CD4-positive, alpha-beta T cell treated with Interleukin-17A for 4 hours (primary cell): ENCODE data around the gene SLC25A21.

Source experiments
- DNase-seq: peaks from one replicate; pipeline ENCODE4 v3.0.0-alpha.2; 2020; ENCODE audit warnings: mixed read lengths

The SLC25A21 gene

DNA sequence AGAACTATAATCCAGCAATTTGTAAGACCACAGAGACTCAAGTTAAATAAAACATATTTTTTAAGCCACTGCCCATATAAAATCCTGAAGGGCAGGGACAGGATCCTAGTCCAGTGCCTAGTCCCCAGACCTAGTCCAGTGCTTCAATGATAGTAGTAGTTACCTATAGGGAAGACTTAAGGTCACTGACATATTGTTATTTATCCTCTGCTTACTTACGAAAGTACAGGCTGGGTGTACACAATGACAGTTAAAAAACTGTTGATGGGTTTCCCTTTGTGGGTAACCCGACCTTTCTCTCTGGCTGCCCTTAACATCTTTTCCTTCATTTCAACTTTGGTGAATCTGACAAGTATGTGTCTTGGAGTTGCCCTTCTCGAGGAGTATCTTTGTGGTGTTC is 192.5 kb downstream of the SLC25A21 start:
- no peak for DNase-seq

DNA sequence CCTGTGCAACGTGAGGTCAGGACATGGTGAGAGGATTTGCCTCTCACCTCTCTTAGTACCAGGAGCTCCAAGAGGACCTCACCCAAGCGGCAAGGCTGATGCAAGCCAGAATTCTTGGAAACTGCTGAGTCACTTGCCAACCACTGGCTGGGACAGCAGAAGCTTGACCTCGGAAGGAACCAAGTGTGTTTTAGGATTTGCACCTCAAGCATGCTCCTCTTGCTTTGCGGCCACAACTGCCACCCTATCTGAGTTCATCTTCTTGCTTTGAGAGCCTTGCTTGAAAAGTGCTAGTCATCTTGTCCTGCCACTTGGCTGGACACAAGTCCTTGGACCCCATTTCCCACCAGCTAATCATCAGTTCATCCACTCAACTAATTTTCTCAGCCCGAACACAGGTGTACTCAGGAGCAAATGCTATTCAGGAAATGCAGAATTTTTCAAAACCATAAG is 195.8 kb downstream of the SLC25A21 start:
- DNase-seq = no peak

DNA sequence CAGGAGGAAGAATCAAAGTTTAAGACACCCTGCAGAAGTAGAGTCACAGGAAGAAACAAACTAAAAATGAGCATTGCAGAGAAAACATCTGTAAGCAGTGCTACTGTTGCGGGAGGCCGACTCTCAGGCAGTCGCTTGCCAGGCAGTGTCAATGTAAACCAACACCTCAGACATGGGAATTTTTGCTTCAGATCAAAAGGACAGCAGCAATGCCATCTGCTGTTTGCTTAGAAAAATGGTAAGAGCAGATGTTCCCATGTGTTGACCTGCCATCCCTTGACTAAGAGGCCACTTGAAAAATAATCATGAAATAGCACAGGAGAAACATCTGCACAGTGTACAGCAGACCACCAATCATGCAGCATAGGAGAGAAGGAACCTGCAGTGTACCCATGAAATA is 196.6 kb downstream of the SLC25A21 start:
- DNase-seq = no peak

DNA sequence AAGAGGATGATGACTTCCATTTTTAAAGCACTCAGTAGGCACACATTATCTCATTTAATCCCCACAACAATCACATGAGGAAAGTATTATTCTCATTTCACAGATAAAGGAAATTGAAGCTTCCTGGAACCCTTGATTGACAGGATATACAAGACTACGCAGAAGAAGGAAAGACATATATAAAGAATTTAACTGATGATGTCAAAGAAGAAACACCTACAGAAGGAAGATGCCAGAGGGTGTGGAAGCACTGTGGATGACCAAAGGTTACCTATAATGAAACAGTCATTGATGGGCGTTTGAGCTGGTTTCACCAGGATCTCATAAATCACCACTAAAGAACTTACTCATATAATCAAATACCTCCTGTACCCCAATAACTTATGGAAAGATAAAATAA is 197.4 kb downstream of the SLC25A21 start:
- no peak for DNase-seq

DNA sequence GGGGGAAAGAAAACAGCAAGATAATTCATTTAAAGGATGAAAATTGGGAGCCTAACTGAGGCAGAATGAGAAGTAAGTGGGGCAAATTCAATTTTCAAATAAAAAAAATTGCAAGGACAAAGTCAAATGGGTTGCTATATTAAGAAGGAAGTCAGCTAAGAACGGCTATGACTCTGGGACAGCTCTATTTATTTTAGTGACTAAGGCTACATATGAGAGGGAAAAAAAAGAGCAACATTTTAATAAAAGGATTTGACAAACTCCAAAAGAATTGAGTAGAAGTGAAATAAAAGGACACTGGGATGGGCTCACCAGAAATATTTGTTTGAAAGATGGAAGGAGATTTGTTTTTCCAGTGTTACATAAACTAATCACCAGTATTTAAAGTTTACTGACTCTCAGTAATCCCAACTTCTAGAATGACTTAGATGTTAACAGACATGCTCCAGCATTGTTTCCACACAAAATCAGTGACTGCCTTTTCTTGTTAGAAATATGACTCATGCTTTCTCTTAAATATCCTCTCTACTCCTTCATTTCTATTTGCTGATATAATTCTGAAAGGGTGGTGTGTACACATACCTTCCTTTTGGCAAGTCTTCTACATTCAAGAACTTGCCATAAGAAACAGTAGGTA is 198.5 kb downstream of the SLC25A21 start:
- no peak for DNase-seq

DNA sequence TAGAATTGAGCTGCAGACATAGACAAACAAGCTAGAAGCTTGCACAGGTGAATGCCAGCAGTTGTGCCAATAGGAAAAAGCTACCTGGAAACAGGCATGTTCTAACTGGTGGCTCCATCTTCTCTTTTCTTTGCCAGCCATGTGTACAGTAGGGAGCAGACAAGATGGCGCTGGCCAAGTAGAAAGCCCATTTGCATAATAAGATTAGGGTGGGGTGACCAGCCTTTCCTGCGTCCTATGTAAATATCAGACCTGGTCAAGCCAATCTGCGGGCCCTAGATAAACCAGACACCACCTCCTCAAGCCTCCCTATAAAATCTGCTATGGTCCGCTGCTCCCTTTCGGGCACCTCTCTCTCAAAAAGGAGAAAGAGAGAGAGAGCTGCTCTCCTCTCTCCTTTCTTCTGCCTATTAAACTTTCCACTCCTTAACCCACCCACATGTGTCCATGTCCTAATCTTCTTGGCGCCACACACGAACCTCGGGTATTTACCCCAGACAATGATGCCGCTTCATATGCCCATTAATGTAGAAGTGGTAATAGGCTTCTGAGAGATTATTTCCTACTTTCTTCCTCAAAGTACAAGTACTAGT is 201.0 kb downstream of the SLC25A21 start:
- no peak for DNase-seq

DNA sequence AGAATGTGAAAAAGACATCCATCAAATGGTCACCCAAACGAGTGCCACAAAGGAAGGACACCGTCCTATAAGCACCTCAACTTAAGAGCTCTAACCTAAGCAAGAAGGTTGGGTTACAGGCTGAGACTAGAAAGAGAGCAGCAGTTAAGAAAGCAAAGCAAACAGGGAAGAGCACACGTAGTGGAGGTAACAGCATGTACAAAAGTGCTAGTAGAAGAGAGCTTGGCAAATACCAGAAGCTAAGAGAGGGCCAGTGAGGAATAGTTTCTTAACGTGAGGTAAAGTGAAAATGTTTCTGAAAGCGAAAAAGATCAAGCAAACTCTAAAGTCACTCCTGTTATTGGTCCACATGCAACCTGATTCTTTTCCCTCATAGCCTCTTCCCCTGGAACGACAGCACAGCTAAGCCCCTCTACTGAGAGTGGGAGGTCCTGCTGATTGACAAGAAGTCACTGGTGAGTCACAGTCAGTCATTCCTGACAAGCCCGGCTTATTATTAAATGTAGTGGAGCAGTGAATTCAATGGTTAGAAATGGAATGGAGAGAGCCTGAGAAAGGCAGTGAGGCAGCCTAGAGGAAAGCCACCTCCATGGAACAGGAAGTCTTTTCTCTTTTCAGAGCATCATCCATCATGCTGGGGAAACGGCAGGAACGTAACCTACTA is 204.4 kb downstream of the SLC25A21 start:
- no peak for DNase-seq

DNA sequence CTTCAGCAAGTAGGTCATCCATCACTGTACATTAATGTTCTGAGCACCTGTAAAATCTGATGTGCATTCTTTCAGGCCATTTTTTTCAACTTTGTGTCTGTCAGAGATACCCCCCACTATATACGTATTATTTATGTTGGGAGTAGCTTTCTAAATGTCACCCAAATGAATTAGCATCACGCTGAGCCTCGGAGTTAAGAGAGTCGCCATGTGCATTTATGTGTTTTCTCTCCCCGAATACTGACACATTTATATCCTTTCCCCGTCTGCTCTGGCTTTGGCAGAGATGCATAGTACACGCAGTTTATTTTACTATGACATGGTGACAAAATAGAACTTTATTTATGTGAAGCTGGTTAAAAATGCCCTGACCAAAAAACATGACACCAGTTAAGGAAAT is 216.4 kb downstream of the SLC25A21 start:
- DNase-seq = no peak

DNA sequence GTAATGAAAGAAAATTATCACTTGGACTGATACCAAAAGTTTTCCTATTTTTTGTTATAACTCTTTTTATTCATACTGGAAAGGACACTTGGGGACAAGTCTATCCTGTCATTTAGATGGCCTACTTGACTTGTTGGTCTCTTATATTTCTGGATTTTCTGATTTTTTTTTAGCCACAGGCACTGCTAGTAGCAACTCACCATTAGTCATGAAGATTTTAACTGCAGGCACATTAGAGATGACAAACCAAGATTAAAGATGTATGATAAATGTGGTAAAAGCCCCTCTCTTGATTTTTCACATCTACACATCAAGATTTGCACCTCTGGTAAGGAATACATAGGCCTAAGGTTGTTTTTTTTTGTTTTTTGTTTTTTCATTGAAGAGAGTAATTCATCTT is 217.0 kb downstream of the SLC25A21 start:
- no peak for DNase-seq

DNA sequence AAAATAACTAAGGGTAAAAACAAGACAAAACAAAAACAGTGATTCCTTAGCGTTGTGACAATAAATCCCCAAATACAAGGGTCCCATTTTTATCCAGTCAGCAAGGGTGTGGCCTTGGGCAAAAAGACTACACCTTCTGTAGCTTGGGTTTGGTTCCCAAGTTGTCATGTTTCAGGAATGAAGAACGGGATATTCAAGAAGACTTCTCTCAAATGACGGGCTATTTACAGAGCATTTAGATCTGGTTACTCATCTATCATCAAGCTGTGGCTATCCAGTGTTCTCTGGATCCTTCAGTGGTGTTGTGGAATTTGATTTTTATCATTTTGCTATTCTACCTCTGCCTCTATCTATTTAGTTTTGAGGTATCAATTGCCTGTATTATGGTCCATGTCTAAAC is 219.7 kb downstream of the SLC25A21 start:
- DNase-seq = no peak

DNA sequence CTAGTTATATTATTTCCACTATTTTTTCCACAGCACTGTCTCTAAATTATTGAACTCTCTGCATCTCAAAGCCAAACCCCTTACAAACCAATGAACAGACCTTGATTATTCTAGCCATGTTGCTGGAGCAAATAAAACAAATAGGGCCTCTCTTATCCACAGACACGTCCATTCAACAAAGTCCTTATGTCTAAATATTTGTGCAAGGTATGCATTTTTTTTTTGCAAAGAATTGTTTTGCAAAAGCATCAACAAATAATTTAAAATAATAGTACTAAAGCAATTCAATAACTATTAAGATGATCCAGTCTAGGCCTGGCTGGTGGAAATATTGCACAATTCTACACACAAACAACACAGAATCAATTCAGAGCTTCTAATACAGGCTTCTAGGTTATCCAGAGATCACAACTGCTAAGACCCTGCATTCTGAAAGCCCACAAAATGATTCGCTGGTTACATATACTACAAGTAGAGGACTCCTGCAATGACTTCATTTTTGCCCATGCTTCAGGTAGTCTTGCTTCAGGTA is 221.0 kb downstream of the SLC25A21 start:
- no peak for DNase-seq

DNA sequence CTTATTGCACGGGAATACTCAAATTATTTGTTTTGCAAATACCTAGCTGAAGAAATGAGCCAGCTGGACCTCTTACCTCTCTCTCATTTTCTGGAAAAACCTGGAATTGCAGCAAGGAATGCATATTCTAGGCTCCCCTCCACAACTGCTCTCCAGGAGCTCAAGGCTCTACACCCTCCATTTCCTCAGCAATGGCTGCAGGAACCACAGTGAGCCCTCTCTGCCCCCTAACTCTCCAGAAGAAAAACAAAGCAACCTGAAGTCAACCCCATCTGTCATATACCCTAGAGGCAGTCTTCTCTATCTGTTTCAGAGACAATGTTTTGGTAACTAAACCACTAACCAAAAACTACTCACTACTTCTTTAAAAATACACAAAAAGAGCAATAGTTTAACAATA is 221.6 kb downstream of the SLC25A21 start:
- no peak for DNase-seq

DNA sequence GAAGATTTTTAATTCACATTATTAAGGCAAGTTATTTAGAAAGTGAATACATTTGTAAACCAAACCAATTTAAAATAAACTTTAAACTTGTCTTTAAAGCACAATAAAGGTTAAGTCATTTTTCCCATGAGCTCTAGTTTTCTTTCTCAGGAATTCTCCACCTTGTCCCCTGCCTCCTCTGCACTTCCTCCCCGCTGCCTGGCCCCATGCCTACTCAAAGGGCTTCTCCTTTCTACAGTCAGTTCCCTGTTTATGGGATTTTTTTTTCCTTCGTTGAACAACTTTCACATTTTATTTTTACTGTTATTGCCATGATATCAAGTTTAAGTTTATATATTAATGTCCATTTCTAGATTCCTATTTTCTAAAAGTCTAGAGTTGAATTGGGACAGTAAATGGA is 223.0 kb downstream of the SLC25A21 start:
- DNase-seq = no peak

DNA sequence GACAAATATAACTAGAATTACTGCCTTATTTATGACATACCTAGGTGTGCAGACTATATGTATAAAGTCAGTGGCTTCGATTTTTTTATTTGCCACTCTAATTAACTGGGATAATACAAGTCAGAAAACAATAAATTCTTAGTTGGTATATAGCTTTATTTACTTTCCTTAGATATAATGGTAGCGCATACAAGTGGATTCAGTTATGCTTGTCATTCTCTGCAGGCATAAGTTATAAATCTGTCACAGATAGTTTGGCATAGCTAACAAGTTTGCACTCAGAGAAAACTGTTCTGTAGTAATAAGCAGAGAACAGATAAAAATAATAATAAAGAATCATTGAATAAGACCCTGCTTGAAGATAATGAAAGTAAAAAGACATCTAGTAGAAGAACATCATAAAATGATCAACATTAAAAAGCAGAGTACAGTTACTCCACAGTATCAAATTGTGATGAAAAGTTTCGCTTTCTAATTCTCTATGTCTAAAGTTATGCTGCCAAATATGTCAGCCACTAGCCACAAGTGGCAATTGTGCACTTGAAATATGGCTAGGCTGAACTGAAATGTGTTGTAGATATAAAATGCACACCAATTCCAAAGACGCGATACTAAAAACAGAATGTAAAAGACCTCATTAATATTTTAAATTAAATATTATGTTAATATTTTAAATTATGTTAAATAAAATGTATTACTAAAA is 224.1 kb downstream of the SLC25A21 start:
- no peak for DNase-seq

DNA sequence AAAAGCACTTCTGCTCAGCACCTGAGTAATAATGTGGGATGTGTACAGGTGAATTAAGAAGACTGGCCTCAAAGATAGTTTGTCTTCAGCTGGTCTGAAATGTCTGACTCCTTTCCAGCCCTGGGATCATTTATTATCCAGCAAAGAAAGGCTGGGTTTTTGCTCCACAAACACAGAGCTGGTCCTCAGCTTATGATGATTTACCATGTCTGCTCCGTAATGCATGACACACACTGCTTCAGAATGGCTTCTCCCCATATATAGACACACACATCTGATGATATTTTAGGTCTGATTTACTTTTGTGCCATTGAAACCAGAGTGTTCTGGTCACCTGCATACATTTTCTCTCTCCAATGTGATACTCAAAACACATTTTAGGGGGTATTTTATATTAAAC is 225.0 kb downstream of the SLC25A21 start:
- DNase-seq = no peak

DNA sequence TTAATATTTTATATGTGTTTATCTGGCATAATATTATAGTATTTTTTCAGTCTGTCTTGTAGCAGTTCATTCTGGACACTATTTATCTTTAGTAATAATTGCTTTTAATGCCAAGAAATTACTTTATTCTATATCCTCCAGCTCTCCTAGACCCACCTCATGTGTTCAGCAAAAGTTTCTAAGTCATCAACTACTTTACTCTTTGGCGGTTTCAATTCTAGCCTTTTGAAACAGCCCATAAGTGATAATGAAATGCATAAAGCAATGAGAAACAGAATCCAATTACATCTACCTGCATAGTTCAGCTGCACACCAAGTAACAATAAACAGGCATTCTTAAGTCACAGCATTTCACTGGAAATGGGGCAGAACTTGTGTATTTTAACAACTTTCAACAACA is 225.5 kb downstream of the SLC25A21 start:
- no peak for DNase-seq

DNA sequence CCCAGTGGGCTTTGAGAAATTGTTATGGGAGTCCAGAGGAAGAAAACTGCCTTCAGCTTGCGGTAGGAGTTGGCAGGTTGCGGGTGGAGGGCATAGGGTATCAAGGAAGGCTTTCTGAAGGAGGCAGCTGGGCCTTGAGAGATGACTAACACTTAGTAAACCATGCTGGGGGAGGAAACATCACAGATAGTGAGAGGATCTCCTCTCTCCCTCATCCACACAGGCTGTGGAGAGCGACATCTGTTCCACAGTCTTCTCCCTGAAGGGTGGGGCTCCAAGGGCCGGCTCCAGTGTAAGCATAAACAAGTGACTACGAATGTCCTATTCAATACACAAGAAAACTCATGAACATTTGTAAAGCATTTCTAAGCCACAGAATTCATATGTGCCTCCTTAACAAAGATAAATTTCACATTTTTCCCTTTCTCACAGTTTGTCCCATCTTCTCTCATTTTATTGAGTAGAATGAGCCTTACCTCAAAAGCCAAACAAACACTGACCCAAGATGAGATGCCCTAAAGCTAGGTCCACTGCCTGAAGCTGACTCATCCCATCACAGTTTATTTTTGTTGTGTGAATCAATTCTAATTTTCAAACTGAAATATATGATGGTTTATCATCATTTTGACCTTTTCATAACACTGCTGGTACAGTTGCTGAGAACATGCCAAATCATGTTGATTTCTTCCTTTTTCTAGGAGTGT is 227.9 kb downstream of the SLC25A21 start:
- no peak for DNase-seq

DNA sequence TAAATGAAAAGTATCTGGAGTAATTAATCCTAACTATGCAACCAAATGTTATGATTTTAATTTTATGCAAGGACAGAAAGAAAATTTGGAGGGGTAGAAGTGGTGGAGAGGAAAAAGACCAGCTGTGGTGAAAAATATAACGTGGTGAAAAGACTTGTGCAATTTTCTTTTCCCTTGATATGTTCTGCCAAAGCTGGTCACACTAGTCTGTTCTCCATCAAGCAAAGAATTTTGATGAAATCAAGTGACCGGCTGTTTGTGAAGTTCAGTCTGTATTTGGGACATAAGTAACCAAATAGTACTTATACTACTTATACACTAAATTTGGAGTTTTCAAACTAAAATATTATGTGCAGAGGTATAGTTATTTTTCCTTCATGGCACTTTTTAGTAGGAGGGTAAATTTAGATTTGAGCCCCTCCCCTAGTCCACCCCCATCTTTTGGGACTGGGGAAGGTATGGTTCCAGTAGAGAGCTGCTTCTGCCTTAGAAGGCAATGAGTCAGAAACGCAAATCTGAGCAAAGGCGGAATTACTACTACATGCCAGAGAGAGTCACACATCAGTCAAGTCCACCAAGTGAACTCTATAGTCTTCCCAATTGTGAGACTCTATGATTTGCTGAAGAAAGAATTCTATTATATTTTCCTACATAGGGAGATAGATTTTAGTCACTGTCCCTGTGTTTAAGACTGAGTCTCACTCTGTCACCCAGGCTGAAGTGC is 229.7 kb downstream of the SLC25A21 start:
- DNase-seq = no peak

DNA sequence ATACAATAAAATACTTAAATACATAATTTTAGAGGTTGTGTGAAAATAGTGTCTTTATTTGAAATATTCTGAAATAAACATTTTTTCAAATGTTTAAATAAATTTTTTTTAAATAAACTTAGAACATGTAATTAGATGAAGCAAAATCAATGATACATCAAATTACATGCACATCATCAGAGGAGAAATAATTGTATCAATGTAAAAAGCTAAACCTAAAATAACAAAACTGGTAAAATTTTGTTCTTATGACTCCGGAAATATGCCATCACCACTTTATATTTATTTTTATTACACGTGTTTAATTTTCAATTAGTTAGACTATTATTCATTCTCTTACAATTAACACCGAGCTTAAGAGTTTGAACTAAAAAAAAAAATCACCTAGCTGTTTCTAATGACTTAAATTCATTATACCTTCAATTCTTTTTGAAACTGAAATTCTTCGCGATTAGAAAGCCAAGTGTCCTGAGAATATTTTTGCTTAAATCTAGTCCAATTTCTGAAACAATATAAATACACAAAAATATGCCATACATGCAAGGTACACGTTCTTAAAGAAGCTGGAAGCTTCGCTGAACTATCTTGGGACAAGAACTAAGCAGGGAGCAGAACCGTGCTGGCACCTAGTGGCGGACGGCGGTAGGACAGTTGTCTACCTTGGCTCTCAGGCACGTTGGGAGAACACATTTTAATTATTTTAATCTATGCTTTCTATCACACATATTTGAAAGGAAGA is 230.5 kb downstream of the SLC25A21 start:
- DNase-seq = peak; percentile 29

DNA sequence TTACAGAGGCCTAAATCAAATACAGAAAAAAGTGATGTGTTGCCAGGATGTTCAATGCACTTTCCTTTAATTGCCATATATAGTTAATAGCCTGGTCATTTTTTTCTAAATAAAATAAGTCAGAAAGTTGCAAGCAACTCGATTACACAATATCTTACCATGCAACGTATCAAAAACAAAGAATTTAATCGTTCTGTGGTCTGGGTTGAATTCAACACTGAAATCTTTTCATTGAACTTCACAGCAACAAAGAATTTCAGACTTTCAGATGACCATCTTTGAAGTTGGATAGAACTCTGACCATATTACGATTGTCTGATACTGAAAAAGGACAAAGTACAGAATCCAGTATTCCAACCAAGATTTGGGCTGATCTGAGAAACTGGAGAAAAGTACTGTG is 231.9 kb downstream of the SLC25A21 start:
- DNase-seq = no peak

DNA sequence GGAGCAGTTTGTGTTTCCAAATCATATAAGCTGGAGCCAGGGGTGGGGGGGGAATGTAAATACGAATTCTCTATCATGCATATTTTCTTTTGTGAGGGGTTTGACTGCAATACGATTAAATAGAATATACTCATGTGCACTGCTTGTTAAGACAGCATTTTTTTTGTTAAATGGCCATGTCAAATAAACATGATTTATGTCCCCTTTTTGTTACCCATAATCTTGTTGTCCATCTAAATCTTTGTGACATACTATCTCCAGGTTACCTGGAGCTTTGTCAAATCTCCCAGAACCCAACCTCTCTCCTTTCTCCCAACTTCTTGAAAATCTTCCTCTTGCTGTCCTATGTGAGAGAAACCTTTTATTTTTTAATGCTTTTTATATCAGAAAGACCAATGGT is 233.1 kb downstream of the SLC25A21 start:
- DNase-seq = no peak

DNA sequence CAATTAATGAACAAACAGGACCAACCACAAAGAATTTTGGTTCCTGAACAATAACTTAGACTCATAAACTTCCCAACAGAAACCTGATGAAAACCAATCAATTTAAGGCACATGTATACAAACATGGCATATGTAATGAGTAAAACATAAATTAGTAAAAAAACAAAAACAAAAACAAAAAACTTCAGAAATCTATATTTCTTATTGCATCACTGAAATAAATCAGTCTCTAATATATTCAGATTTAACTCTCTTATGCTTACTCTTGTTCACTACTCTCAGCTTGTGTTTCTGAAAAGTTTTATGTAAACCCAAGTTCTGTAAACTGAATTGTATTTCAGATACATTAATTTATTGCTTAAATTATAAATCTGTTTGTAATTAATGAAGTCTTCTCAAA is 233.7 kb downstream of the SLC25A21 start:
- DNase-seq = no peak
